T-helper 2 cell treated with Interferon-gamma antibody and Interleukin-4, amounts not matched to agents 5 μg/mL and 100 μg/mL, for 36 hours (primary cell): Measurements from ENCODE around the gene TANGO2.

Source experiments
- DNase-seq: peaks from one replicate; pipeline ENCODE4 v3.0.0; 2021; ENCODE audit warnings: low spot score
- H3K27ac Mint-ChIP-seq: one replicate; pipeline ENCODE4 v1.8.0; 2021; ENCODE audit warnings: mild to moderate bottlenecking, mixed read lengths
- H3K27me3 Mint-ChIP-seq: one replicate; pipeline ENCODE4 v1.8.0; 2021; ENCODE audit warnings: low read depth, mixed read lengths
- H3K36me3 Mint-ChIP-seq: one replicate; pipeline ENCODE4 v1.8.0; 2021; ENCODE audit warnings: low read depth, mixed read lengths
- H3K4me1 Mint-ChIP-seq: one replicate; pipeline ENCODE4 v1.8.0; 2021; ENCODE audit warnings: low read depth, mixed read lengths
- H3K4me3 Mint-ChIP-seq: one replicate; pipeline ENCODE4 v1.8.0; 2022; ENCODE audit warnings: mild to moderate bottlenecking, moderate library complexity, mixed read lengths
- H3K9me3 Mint-ChIP-seq: one replicate; pipeline ENCODE4 v1.8.0; 2021; ENCODE audit warnings: mixed read lengths

The TANGO2 gene

GRCh38 chr22:20085651-20086050 lies 64.7 kb downstream of the TANGO2 start:
- no peak overlapping the region for H3K4me3 Mint-ChIP-seq
- DNase-seq: no peak
- H3K27ac Mint-ChIP-seq: no peak overlapping the region
- H3K27me3 Mint-ChIP-seq: no peaks in the 10 kb centered on the region
- peaks cover 49% of the 10 kb centered on the region for H3K36me3 Mint-ChIP-seq
- H3K4me1 Mint-ChIP-seq: peaks cover 25% of the 10 kb centered on the region
- no peaks in the 10 kb centered on the region for H3K9me3 Mint-ChIP-seq

GRCh38 chr22:20086101-20086599 lies 65.2 kb downstream of the TANGO2 start:
- Mint-ChIP-seq H3K27ac (no peak overlapping the region), H3K36me3 (peaks cover 54% of the 10 kb centered on the region)

GRCh38 chr22:20086763-20087162 lies 65.9 kb downstream of the TANGO2 start:
- Mint-ChIP-seq H3K36me3 (peaks cover 57% of the 10 kb centered on the region), H3K27me3 (no peaks in the 10 kb centered on the region), H3K4me1 (peaks cover 15% of the 10 kb centered on the region), H3K4me3 (no peak overlapping the region), H3K27ac (no peak overlapping the region), H3K9me3 (no peaks in the 10 kb centered on the region)
- DNase-seq: no peak

More at GRCh38 chr22:20086101-20086599, 65.2 kb downstream of the TANGO2 start:
- Mint-ChIP-seq H3K27me3 (no peaks in the 10 kb centered on the region), H3K9me3 (no peaks in the 10 kb centered on the region), H3K4me1 (peaks cover 20% of the 10 kb centered on the region), H3K4me3 (no peak overlapping the region)
- DNase-seq: no peak

- Mint-ChIP-seq H3K9me3 (no peaks in the 10 kb centered on the region), H3K27me3 (no peaks in the 10 kb centered on the region), H3K4me1 (peaks cover 13% of the 10 kb centered on the region), H3K27ac (no peak overlapping the region), H3K36me3 (peaks cover 60% of the 10 kb centered on the region), H3K4me3 (no peak overlapping the region)
- no peak for DNase-seq
Observed at GRCh38 chr22:20087319-20088262, 66.7 kb downstream of the TANGO2 start.

GRCh38 chr22:20088263-20088648 lies 67.3 kb downstream of the TANGO2 start:
- H3K36me3 Mint-ChIP-seq: peaks cover 60% of the 10 kb centered on the region
- no peak overlapping the region for H3K4me3 Mint-ChIP-seq
- H3K27me3 Mint-ChIP-seq: no peaks in the 10 kb centered on the region
- DNase-seq: no peak
- no peak overlapping the region for H3K27ac Mint-ChIP-seq
- no peaks in the 10 kb centered on the region for H3K9me3 Mint-ChIP-seq
- H3K4me1 Mint-ChIP-seq: peaks cover 9% of the 10 kb centered on the region

GRCh38 chr22:20089226-20089976 lies 68.5 kb downstream of the TANGO2 start:
- Mint-ChIP-seq H3K4me3 (no peak overlapping the region), H3K4me1 (peaks cover 4% of the 10 kb centered on the region), H3K9me3 (no peaks in the 10 kb centered on the region), H3K27me3 (no peaks in the 10 kb centered on the region), H3K27ac (no peak overlapping the region), H3K36me3 (peaks cover 69% of the 10 kb centered on the region)
- DNase-seq: no peak

GRCh38 chr22:20089977-20090729 lies 69.2 kb downstream of the TANGO2 start:
- DNase-seq: no peak
- Mint-ChIP-seq H3K4me1 (peaks cover under 1% of the 10 kb centered on the region), H3K9me3 (no peaks in the 10 kb centered on the region), H3K27ac (no peak overlapping the region), H3K36me3 (peaks cover 72% of the 10 kb centered on the region), H3K27me3 (no peaks in the 10 kb centered on the region), H3K4me3 (no peak overlapping the region)

- Mint-ChIP-seq H3K4me1 (peaks cover 4% of the 10 kb centered on the region), H3K9me3 (no peaks in the 10 kb centered on the region), H3K36me3 (peaks cover 72% of the 10 kb centered on the region), H3K27ac (no peak overlapping the region), H3K4me3 (no peak overlapping the region), H3K27me3 (no peaks in the 10 kb centered on the region)
- DNase-seq: no peak
Observed at GRCh38 chr22:20090730-20091240, 69.9 kb downstream of the TANGO2 start.

GRCh38 chr22:20091690-20092476 lies 71.0 kb downstream of the TANGO2 start:
- no peak overlapping the region for H3K4me3 Mint-ChIP-seq
- H3K27ac Mint-ChIP-seq: no peak overlapping the region
- peaks cover 5% of the 10 kb centered on the region for H3K4me1 Mint-ChIP-seq
- H3K36me3 Mint-ChIP-seq: peaks cover 74% of the 10 kb centered on the region
- no peaks in the 10 kb centered on the region for H3K27me3 Mint-ChIP-seq
- DNase-seq: no peak
- no peaks in the 10 kb centered on the region for H3K9me3 Mint-ChIP-seq

- Mint-ChIP-seq H3K9me3 (no peaks in the 10 kb centered on the region), H3K4me3 (no peak overlapping the region), H3K27ac (no peak overlapping the region), H3K4me1 (peaks cover 7% of the 10 kb centered on the region), H3K36me3 (peaks cover 74% of the 10 kb centered on the region), H3K27me3 (no peaks in the 10 kb centered on the region)
- no peak for DNase-seq
Observed at GRCh38 chr22:20092477-20092854, 71.6 kb downstream of the TANGO2 start.

- H3K9me3 Mint-ChIP-seq: no peaks in the 10 kb centered on the region
- H3K36me3 Mint-ChIP-seq: peaks cover 77% of the 10 kb centered on the region
- peaks cover 8% of the 10 kb centered on the region for H3K4me1 Mint-ChIP-seq
- DNase-seq: no peak
- H3K4me3 Mint-ChIP-seq: no peak overlapping the region
- H3K27ac Mint-ChIP-seq: no peak overlapping the region
- H3K27me3 Mint-ChIP-seq: no peaks in the 10 kb centered on the region
Observed at GRCh38 chr22:20093418-20094196, 72.7 kb downstream of the TANGO2 start.

- no peaks in the 10 kb centered on the region for H3K9me3 Mint-ChIP-seq
- no peak overlapping the region for H3K27ac Mint-ChIP-seq
- H3K27me3 Mint-ChIP-seq: no peaks in the 10 kb centered on the region
- DNase-seq: no peak
- no peak overlapping the region for H3K4me3 Mint-ChIP-seq
- H3K4me1 Mint-ChIP-seq: peaks cover 14% of the 10 kb centered on the region
- H3K36me3 Mint-ChIP-seq: peaks cover 78% of the 10 kb centered on the region
Observed at GRCh38 chr22:20094197-20094807, 73.4 kb downstream of the TANGO2 start.
